HG02852 (cell line): ENCODE data around the gene CASTOR1.

ENCODE experiments used
- ATAC-seq: cut with Tn5 transposase; IDR thresholded peaks from one replicate; pipeline ENCODE4 v1.9.1; 2021; ENCODE audit warnings: mild to moderate bottlenecking, moderate library complexity; ENCODE audit not compliant: unreplicated experiment

The CASTOR1 gene

GRCh38 chr22:30301995-30302809 lies 12.9 kb upstream of the CASTOR1 start:
- ATAC-seq, result no peak

DNA sequence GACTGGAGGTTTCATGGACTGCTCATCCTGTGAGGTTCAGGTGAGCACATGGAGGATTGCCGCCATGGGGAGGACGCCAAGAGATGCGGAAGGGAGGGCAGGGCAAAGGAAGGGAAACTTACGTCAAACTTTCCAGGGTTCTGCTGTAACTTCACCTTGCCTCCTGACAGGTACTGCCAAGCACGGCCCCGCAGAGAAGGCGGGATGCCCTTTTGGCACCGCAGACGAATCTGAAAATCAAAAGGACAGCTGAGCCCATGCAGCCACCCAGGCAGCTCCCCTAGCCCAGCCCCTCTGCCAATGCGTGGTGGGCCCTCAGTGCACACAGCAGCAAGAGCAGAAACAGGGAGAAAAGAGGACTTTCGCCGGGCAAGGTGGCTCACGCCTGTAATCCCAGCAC lies 10.0 kb upstream of the CASTOR1 start:
- ATAC-seq, result no peak

DNA sequence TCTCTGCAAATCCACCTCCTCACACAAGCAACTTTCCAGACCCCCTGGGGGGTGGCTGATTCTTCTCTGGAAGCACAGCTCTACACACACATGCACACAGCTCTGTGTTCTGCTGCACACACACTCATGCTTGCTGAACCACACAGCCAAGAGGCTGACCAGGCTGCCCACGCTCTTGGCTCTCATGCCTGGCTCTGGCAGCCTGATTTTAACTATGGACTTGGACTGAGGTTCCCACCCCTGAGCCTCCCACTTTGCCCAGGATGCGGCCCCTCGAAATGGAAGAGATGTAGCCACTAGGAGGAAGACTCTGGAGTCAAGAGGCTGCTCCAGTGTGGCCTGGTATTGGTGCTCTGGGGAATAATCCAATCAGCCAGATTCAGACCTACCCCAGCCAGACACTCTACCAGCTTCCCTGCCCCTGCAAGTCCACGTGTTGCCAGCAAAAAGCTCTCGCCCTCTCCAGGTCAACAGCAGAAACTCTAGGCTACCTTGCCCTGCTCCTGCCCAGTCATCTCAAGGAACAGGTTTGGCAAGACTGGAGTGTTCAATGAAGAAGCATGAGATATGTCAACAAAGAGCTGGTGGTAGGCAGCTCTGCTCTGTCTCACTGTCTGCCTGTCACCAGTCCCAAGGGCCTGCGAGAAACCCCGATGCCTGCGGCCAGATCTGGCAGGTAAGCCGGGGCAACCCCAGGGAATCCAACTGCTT lies 8.8 kb upstream of the CASTOR1 start:
- ATAC-seq, result no peak

- ATAC-seq, result no peak
These were observed 8.1 kb upstream of the CASTOR1 start for GRCh38 chr22:30297276-30297990.

- ATAC-seq, result no peak
These were observed 7.5 kb upstream of the CASTOR1 start for GRCh38 chr22:30296833-30297232.

DNA sequence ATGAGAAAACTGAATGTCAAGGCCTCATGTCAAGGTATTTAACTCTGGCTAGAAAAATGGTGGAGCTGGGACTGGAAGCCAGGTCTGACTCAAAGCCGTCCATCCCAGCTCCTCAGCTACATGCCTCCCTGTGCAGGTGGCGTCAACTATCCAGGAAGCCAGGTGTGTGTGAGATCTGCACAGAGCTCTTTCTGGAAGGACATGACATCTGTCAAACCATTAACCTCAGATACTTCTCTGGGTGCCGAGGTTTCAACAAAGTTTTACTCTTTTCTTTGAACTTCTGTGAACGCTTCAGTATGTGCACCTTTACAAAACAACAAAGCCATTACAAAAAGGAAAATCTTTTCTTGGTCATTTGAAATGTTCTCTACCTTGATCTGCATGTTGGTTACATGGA lies 7.0 kb upstream of the CASTOR1 start:
- ATAC-seq, result no peak

DNA sequence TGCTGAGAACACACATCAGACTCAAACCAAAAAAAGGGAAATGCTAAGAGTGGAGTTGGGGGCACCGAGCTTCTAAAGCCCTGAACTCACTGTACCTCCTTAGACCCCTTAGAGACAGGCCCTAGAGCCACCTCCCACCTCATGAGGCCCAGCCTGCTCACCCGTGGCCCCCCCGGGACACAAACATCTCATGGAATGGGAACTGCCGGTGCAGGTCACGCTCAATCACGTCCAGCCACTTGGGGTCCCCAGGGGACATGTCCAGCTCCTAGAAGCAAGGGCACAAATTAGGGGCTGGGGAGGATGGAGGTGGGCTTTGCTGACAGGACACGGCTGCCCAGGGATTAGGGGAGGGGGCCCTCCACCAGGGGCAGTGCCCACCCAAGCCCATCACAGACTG lies 6.3 kb upstream of the CASTOR1 start:
- ATAC-seq, result no peak

- ATAC-seq, result no peak
These were observed 5.5 kb upstream of the CASTOR1 start for GRCh38 chr22:30294830-30295229.

GRCh38 chr22:30294066-30294465 lies 4.8 kb upstream of the CASTOR1 start:
- ATAC-seq, result no peak

GRCh38 chr22:30293026-30293425 lies 3.7 kb upstream of the CASTOR1 start:
- no peak for ATAC-seq

- ATAC-seq, result no peak
These were observed 3.0 kb upstream of the CASTOR1 start for GRCh38 chr22:30292069-30292970.

DNA sequence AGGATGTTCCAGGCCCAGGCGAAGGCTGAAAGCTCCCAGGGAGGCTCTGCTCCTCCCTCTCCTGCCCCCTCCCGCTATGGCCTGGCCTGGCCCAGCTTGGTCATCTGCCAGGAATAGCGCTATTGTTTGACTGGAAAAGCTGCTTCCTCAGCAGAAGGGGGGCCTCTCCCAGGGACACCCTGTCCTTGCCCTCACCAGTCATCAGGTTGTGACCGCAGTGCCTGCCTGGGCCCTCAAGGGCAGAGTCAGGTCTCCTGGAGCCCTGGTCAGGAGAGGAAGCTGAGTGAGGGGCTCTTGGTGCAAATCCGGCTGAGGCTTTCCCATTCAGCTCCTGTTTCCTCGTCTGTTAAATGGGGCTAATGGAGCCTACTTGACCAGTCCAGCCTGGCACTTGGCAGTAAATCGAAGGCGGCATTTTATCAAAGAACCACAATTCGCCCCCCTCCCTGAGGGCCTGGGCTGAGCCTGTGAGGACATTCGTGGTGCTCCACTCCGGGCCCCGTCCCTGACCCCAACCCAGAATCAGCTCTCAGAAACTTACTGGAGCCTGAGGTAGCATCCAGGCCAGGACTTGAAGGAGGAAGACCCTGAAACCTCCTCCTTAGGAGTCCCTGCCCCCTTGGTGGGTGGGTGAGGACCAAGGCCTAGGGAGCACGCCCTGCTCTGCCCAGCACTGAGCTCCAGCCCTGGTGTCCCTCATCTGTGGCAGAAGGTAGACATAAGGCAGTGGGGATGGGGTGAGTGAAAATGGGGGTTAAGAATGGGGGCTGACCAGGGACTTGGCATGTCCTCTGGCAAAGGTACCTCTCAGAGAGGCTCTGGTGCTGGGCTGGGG lies 2.0 kb upstream of the CASTOR1 start:
- ATAC-seq, result no peak

GRCh38 chr22:30290342-30291057 lies 1.2 kb upstream of the CASTOR1 start:
- ATAC-seq, result no peak

DNA sequence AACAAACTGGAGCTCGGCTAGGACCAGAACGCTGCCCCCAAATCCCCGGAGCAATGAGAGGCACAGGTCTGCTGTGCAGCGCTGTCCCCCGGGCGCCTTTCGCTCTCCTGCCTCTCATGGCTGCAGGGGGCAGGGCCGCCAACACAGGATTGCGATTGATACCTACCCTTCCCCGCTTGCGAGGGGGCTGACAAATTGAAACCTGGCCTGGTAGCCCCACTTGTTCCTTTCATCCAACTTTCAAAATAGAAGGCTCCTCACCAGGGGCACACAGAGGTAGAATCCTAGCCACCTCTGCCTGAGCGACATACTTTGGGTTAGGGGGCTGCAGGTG lies 642 bp upstream of the CASTOR1 start:
- peak; percentile 11 for ATAC-seq

DNA sequence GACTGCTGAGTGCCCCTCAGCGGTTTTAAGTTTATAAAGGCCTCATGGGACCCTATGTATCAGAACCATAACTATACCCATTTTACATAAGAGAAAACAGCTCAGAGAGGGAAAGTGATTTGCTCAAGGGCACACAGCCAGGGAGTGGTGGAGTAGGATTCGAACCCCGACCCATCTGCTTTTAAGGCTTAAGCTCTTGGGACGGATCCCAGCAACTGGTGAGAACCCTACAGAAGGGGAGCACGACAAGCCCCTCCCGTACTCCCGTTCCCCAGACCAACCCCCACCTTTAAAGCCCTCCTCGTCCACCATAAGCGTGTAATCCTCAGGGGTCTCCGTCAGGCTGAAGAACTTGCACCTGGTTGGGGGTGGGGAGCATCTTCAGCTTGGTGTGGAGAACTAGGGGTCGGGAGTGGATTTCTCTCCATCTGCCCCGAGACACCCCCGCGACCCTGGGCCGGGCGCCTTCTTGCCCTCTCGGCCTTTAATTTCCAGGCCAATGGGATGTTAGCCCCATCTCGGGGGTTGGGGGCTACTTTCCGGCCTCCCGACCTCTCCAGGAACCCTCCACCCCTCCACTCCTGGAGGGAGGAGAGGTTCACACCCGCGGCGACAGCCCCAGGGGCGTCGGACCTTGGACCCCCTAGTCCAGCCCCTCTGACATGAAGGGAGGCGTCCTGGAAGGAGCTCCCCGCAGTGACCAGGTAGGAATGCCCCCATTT lies 725 bp downstream of the CASTOR1 start:
- no peak for ATAC-seq

DNA sequence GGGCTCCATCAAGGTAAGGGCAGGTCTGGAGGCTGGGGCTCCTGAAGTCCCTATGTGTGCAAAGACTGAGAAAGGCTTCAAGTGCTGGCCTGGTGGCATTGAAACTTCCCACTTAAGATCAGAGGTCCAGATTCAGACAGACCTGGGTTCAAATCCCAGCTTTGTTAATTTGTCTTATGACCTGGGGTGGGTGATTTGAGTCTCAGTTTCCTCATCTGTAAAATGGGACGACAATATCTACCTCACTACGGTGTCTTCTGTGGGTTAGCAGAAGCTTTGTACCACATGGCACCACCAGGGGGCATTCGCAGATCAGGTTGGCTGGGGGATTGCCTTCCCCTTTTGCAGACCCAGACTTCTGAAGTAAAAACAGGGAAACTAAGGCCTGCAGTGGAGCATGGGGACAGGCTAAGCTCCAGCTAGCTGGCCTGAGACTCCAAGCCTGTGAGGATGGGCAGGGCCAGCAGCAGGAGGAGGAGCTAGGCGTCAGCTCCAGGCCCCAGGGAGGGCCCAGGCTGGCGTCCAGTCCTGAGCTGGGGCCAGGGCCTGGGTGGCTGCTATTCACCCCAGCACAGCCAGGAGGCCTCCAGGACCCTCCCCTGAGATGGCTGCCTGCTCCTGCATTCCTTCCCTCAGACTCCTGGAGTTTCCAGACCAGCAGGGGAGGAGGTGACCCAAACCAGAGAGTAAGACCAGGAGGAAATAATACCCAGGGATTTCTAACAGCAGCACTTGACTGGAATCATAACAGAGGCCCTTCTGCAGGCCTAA lies 1.5 kb downstream of the CASTOR1 start:
- ATAC-seq, result no peak

DNA sequence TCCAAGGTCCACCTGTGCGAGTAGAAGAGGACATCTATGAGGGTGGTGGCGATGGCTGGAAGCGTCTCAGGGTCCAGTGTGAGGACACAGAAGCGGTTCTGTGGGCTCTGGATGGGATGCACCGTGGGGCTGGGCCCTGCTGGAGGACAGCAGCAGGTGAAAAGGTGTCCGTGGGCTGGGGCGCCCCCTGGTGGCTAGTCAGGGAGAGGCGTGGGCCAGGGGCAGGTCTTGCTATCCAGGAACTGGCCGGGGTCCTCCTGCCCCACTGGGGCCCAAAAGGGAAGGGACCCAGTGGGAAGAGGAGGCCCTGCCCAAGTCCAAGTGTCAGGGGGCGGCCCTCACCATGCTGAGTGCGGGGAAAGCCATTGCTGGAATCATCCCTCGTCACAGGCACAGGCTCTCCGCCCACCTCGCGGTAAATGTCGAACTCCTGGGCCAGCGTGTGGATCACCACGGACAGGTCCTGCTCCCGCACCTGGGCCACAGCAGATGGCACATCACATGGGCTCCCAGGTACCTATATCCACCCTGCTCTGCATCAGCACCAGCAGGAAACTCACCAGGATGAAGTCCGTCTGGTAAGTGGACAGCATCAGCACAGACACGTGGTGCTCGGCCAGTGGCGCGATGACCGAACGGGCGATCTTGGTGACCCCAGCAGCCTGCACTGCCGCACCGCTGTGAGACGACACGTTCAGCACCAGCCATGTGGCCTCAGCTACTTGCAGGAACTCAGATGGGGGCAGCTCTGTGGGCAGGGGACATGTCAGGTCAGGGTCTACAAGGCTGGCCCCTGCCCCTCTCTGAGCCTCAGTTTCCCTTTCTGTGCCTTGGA lies 2.3 kb downstream of the CASTOR1 start:
- ATAC-seq, result no peak
